HepG2 (cell line): Measurements from ENCODE around the gene SGMS1. TPM values are rescaled to one million over a fixed set of nuclear protein-coding genes. Genes with fewer than 3 reads are reported as not detected.
A peak's percentile ranks its signal among the peaks of the same experiment; 100 is the strongest.

Experiments used
- ATAC-seq: fragments of 200-7000 bp; cut with Tn5 transposase; 3 replicates; pipeline ENCODE4 v1.9.1; 2020; ENCODE audit warnings: mild to moderate bottlenecking, moderate library complexity
- BruUV-seq: library from RNA; stranded (reverse); fragments of 400-500 nt; replicated peaks from 2 replicates; lab custom pipeline; 2021; lab: Mats Ljungman, UMichigan
- CTCF ChIA-PET: fragments of 300-600 bp; formaldehyde crosslinking; extraction: SDS; loops from one replicate; lab custom pipeline; 2021; ENCODE audit warnings: low total read pairs, inconsistent platforms, low intra/inter-chr PET ratio; lab: Yijun Ruan, JAX
- POLR2A ChIA-PET: fragments of 350-600 bp; sonication (Branson Sonifier 250); formaldehyde crosslinking; loops from one replicate; lab custom pipeline; 2020; ENCODE audit warnings: antibody characterized with exemption, inconsistent platforms; lab: Yijun Ruan, JAX
- DNase-seq: peaks from one replicate; pipeline ENCODE4 v3.0.0-alpha.2; 2015; ENCODE audit warnings: low spot score
- FAIRE-seq: peaks from 3 replicates; lab custom pipeline; 2011; peaks lifted over from hg19 to GRCh38; lab: Jason Lieb, UNC
- H2AFZ ChIP-seq: one replicate; pipeline ENCODE4 v1.6.1; 2011; ENCODE audit warnings: low read length, inconsistent platforms
- H3K27ac ChIP-seq: fragments of 300-600 bp; 3 replicates; pipeline ENCODE4 v1.8.0; 2011; ENCODE audit warnings: mixed run types, mild to moderate bottlenecking, mixed read lengths, low read length, inconsistent platforms; ENCODE audit not compliant: insufficient read depth; ENCODE audit errors: extremely low read length
- H3K27me3 ChIP-seq, 2 experiments: fragments of 200-600 bp in 1 of 2; 2 replicates in 1 of 2; 3 replicates in 1 of 2; pipeline versions ENCODE4 v1.6.0 to v1.8.0; 2011; ENCODE audit warnings: low read length in 2 of 2, mild to moderate bottlenecking in 2 of 2, moderate library complexity in 2 of 2, inconsistent platforms in 1 of 2; ENCODE audit not compliant: insufficient read depth in 2 of 2, control insufficient read depth in 1 of 2
- H3K36me3 ChIP-seq, 2 experiments: fragments of 200-600 bp in 1 of 2; replicated peaks in 1 of 2; 2 replicates in 1 of 2; 3 replicates in 1 of 2; pipeline versions ENCODE4 v1.5.1 to v1.8.0; 2011; ENCODE audit warnings: low read length in 2 of 2, inconsistent platforms in 1 of 2; ENCODE audit not compliant: insufficient read depth in 2 of 2, control insufficient read depth in 1 of 2
- H3K4me1 ChIP-seq: 2 replicates; pipeline ENCODE4 v1.5.1; 2012; ENCODE audit warnings: low read length, inconsistent platforms; ENCODE audit not compliant: insufficient read depth
- H3K4me2 ChIP-seq: 2 replicates; pipeline ENCODE4 v1.6.0; 2011; ENCODE audit warnings: low read depth, low read length, inconsistent platforms
- H3K4me3 ChIP-seq, 3 experiments: fragments of 200-600 bp in 1 of 3; sonication (generic), shearing (Covaris generic) in 1 of 3; replicated peaks in 1 of 3; 2 replicates each; pipeline ENCODE4 v1.5.1; 2011 to 2016; ENCODE audit warnings: low read length in 3 of 3, inconsistent platforms in 2 of 3, low read depth in 2 of 3, mild to moderate bottlenecking in 2 of 3, control low read depth in 1 of 3, mixed read lengths in 1 of 3; ENCODE audit not compliant: insufficient read depth in 1 of 3
- H3K79me2 ChIP-seq: one replicate; pipeline ENCODE4 v1.6.1; 2011; ENCODE audit warnings: low read length, inconsistent platforms; ENCODE audit not compliant: insufficient read depth
- H3K9ac ChIP-seq: 2 replicates; pipeline ENCODE4 v1.6.0; 2011; ENCODE audit warnings: mild to moderate bottlenecking, low read depth, low read length, inconsistent platforms; ENCODE audit not compliant: insufficient read depth
- H3K9me3 ChIP-seq: 2 replicates; pipeline ENCODE4 v1.5.1; 2012; ENCODE audit warnings: mild to moderate bottlenecking, low read length
- H4K20me1 ChIP-seq: 2 replicates; pipeline ENCODE4 v1.6.0; 2011; ENCODE audit warnings: inconsistent platforms, mild to moderate bottlenecking, low read length, moderate library complexity; ENCODE audit not compliant: insufficient read depth
- CCAR2 ChIP-seq: fragments of 200-400 bp; formaldehyde crosslinking; optimal IDR thresholded peaks from 2 replicates; pipeline ENCODE3; 2018; ENCODE audit warnings: low read depth, mild to moderate bottlenecking, low read length, moderate library complexity
- HNRNPK ChIP-seq: fragments of 200-400 bp; formaldehyde crosslinking; IDR thresholded peaks from 2 replicates; pipeline ENCODE4 v1.6.1; 2018; ENCODE audit warnings: low read length, low read depth, moderate library complexity, mild to moderate bottlenecking; ENCODE audit not compliant: poor library complexity, severe bottlenecking
- RARG ChIP-seq: sonication (generic); formaldehyde crosslinking; IDR thresholded peaks from 2 replicates; pipeline ENCODE4 v1.4.0; 2020; ENCODE audit warnings: low read depth, mild to moderate bottlenecking, missing genetic modification reagents
- RBM39 ChIP-seq: fragments of 200-400 bp; formaldehyde crosslinking; IDR thresholded peaks from one replicate; pipeline ENCODE4 v1.6.1; 2018; ENCODE audit warnings: antibody characterized with exemption, mild to moderate bottlenecking, low read depth, low read length; ENCODE audit not compliant: poor library complexity, severe bottlenecking
- SAP130 ChIP-seq: IDR thresholded peaks from 2 replicates; pipeline ENCODE4 v1.6.1; 2016; ENCODE audit warnings: low read depth
- SRSF4 ChIP-seq: fragments of 200-400 bp; formaldehyde crosslinking; IDR thresholded peaks from one replicate; pipeline ENCODE4 v1.6.1; 2018; ENCODE audit warnings: mild to moderate bottlenecking, low read depth, low read length, moderate library complexity; ENCODE audit not compliant: poor library complexity, severe bottlenecking
- TCF7 ChIP-seq: sonication (generic); IDR thresholded peaks from 2 replicates; pipeline ENCODE4 v1.6.1; 2016; ENCODE audit warnings: antibody characterized with exemption, low read depth
- ZNF136 ChIP-seq: sonication (generic); formaldehyde crosslinking; IDR thresholded peaks from 2 replicates; pipeline ENCODE4 v1.8.1; 2022; ENCODE audit warnings: low read depth, mild to moderate bottlenecking, moderate library complexity, missing genetic modification reagents
- ZNF44 ChIP-seq: sonication (generic); formaldehyde crosslinking; IDR thresholded peaks from 2 replicates; pipeline ENCODE4 v1.5.1; 2020; ENCODE audit warnings: mild to moderate bottlenecking, missing genetic modification reagents
- ZNF616 ChIP-seq: sonication (generic); formaldehyde crosslinking; IDR thresholded peaks from 2 replicates; pipeline ENCODE4 v1.5.0; 2020; ENCODE audit warnings: low read depth, mild to moderate bottlenecking, missing genetic modification reagents
- ZNF773 ChIP-seq: sonication (generic); formaldehyde crosslinking; IDR thresholded peaks from 2 replicates; pipeline ENCODE4 v1.4.0; 2020; ENCODE audit warnings: missing genetic modification reagents, borderline replicate concordance
- WGBS: methylation state at CpG from one replicate; pipeline ENCODE4 v1.1.6; 2017; ENCODE audit warnings: low lambda C conversion rate; 5-methylcytosine and 5-hydroxymethylcytosine counted together
- in situ Hi-C: cut with HindIII; loops from 2 replicates; pipeline ENCODE4 v1.10.0; 2017; ENCODE audit warnings: low pct_unique_long_range_greater_than_20kb; ENCODE audit not compliant: extremely low pct_ligation_motif_present
- intact Hi-C: fragments of 100-400 bp; cut with micrococcal nuclease; formaldehyde crosslinking; loops from one replicate; pipeline ENCODE4 v1.10.0; 2022; ENCODE audit not compliant: unreplicated experiment
- polyA plus RNA-seq, 8 experiments: library from polyadenylated mRNA; depleted of rRNA in 3 of 8; stranded (reverse) in 7 of 8; unstranded in 1 of 8; fragments of >200 nt; fragmentation: Illumina TruSeq in 4 of 8; extraction: Trizol in 4 of 8; gene quantifications; 2 replicates each; pipeline versions ENCODE4 v1.2.1 to v1.2.3, GENCODE V29; 2011 to 2016; ENCODE audit warnings: low read depth in 4 of 8, missing spikeins in 1 of 8, mixed read lengths in 1 of 8; ENCODE audit not compliant: insufficient read depth in 1 of 8
- total RNA-seq, 5 experiments: library from RNA; depleted of rRNA; stranded (reverse); fragments of >200 nt; fragmentation: Illumina TruSeq; extraction: Trizol; gene quantifications; 2 replicates each; pipeline ENCODE4 v1.2.3, GENCODE V29; 2016; ENCODE audit warnings: low read depth in 1 of 5
- TF ChIP-seq, protein P1 (sequence below): sonication (generic); formaldehyde crosslinking; IDR thresholded peaks from 2 replicates; pipeline ENCODE4 v1.4.0; 2020; ENCODE audit warnings: missing genetic modification reagents
- TF ChIP-seq, protein P2 (sequence below), 2 experiments: sonication (generic) in 1 of 2; formaldehyde crosslinking in 1 of 2; IDR thresholded peaks; 2 replicates each; pipeline versions ENCODE4 v1.5.1 to v1.6.1; 2011 to 2020; ENCODE audit warnings: borderline replicate concordance in 1 of 2, low read depth in 1 of 2, low read length in 1 of 2, mild to moderate bottlenecking in 1 of 2, missing genetic modification reagents in 1 of 2, moderate library complexity in 1 of 2
- TF ChIP-seq, protein P3 (sequence below): IDR thresholded peaks from 2 replicates; pipeline ENCODE4 v1.6.1; 2016; ENCODE audit warnings: missing genetic modification reagents, missing compliant biosample characterization

The SGMS1 gene
- total and polyA plus RNA-seq, 2 of the 13 experiments (the other 11 are each of a cell fraction or from before 2014, with no cell fraction given), result 6.5 to 15.1 TPM

DNA sequence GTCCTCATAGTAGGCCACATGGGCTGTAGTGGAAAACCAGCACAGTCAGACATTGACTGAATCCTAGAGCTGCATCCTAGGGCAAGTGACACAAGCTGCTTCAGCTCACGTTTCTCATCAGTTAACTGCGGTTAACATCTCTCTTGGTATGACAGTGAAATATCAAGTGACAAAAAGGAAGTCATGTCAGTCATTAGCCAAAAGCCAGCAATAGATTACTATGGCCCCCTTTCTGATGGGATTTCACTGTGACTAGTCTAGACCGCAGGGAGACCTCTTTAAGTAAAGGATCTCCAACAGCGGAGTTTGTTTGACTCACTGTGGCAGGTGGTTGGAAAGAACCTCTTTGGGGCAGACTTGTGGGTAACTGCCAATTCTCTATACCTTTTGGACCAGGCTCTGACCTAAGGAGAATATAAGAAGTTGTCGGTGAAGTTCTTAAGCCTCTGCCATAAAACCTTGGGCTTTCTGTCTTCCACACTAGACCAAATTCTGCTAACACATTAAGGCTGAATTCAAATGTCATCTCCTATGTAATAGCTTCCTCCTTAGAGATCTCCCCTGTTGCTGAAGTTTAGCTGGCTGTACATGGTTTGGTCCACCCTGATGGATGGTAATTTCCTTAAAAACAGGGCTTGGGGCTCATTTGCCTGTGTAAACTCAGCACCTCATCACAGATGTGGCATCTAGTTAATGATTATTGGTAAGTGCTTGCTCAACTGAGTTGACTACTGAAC lies 115.3 kb downstream of the SGMS1 start:
- DNase-seq (peak; percentile 35), ATAC-seq (peak; percentile 54), FAIRE-seq (no peak)
- H3K9ac ChIP-seq, result no peak overlapping the region
- intact Hi-C loops, result no loop called here
- H3K9me3 ChIP-seq, result no peaks in the 10 kb centered on the region
- no peak overlapping the region for H3K4me3 ChIP-seq
- H4K20me1 ChIP-seq, result no peaks in the 10 kb centered on the region
- CTCF ChIA-PET, result no interaction called here
- peaks cover 74% of the 10 kb centered on the region for H3K4me1 ChIP-seq
- peak overlapping the region; percentile 9; the same call in 1 of the 2 replicates for H3K4me2 ChIP-seq
- H3K27ac ChIP-seq, result no peak overlapping the region
- H3K79me2 ChIP-seq, result peaks cover 2% of the 10 kb centered on the region
- POLR2A ChIA-PET, result no interaction called here
- BruUV-seq, result no TSS peak
- no peaks in the 10 kb centered on the region for H3K27me3 ChIP-seq
- 98% methylated on average over 5 of the region's 5 CpGs for WGBS
- in situ Hi-C loops, result no loop called here
- no peak overlapping the region for H2AFZ ChIP-seq
- no peaks in the 10 kb centered on the region for H3K36me3 ChIP-seq
- no peak for TF ChIP-seq TCF7
- no peak for TF ChIP-seq ZNF773 (CRISPR knock-in tag)
- TF ChIP-seq ZNF44 (CRISPR knock-in tag), result no peak
- TF ChIP-seq, protein P1, sequence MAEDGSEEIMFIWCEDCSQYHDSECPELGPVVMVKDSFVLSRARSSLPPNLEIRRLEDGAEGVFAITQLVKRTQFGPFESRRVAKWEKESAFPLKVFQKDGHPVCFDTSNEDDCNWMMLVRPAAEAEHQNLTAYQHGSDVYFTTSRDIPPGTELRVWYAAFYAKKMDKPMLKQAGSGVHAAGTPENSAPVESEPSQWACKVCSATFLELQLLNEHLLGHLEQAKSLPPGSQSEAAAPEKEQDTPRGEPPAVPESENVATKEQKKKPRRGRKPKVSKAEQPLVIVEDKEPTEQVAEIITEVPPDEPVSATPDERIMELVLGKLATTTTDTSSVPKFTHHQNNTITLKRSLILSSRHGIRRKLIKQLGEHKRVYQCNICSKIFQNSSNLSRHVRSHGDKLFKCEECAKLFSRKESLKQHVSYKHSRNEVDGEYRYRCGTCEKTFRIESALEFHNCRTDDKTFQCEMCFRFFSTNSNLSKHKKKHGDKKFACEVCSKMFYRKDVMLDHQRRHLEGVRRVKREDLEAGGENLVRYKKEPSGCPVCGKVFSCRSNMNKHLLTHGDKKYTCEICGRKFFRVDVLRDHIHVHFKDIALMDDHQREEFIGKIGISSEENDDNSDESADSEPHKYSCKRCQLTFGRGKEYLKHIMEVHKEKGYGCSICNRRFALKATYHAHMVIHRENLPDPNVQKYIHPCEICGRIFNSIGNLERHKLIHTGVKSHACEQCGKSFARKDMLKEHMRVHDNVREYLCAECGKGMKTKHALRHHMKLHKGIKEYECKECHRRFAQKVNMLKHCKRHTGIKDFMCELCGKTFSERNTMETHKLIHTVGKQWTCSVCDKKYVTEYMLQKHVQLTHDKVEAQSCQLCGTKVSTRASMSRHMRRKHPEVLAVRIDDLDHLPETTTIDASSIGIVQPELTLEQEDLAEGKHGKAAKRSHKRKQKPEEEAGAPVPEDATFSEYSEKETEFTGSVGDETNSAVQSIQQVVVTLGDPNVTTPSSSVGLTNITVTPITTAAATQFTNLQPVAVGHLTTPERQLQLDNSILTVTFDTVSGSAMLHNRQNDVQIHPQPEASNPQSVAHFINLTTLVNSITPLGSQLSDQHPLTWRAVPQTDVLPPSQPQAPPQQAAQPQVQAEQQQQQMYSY, result no peak
- no peak for TF ChIP-seq RARG (CRISPR knock-in tag)
- TF ChIP-seq SRSF4, result no peak
- TF ChIP-seq RBM39, result no peak
- TF ChIP-seq, protein P2, sequence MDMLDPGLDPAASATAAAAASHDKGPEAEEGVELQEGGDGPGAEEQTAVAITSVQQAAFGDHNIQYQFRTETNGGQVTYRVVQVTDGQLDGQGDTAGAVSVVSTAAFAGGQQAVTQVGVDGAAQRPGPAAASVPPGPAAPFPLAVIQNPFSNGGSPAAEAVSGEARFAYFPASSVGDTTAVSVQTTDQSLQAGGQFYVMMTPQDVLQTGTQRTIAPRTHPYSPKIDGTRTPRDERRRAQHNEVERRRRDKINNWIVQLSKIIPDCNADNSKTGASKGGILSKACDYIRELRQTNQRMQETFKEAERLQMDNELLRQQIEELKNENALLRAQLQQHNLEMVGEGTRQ (IDR thresholded peaks at IDR 0.05; ENCODE audit: low read depth, low read length), result no peak
- TF ChIP-seq, protein P2 (CRISPR knock-in tag; IDR thresholded peaks at IDR 0.05; ENCODE audit: borderline replicate concordance), result no peak
- TF ChIP-seq, protein P3, sequence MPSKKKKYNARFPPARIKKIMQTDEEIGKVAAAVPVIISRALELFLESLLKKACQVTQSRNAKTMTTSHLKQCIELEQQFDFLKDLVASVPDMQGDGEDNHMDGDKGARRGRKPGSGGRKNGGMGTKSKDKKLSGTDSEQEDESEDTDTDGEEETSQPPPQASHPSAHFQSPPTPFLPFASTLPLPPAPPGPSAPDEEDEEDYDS, result peak; percentile 34; the same call in 1 of the 2 replicates
- no peak for TF ChIP-seq ZNF136 (CRISPR knock-in tag)
- no peak for TF ChIP-seq ZNF616 (CRISPR knock-in tag)
- TF ChIP-seq HNRNPK, result no peak
- TF ChIP-seq SAP130 (CRISPR knock-in tag), result peak; percentile 10; the same call in 1 of the 2 replicates
- TF ChIP-seq CCAR2, result no peak
